ENCODE data around the gene RCSD1. TPM values are rescaled to one million over a fixed set of nuclear protein-coding genes. Genes with fewer than 3 reads are reported as not detected.

The RCSD1 gene
- total RNA-seq, 3 donors from 2014 or later (not counting 1 experiment from before 2014, with no cell fraction given), result 86.3 to 130 (median 110) TPM

DNA sequence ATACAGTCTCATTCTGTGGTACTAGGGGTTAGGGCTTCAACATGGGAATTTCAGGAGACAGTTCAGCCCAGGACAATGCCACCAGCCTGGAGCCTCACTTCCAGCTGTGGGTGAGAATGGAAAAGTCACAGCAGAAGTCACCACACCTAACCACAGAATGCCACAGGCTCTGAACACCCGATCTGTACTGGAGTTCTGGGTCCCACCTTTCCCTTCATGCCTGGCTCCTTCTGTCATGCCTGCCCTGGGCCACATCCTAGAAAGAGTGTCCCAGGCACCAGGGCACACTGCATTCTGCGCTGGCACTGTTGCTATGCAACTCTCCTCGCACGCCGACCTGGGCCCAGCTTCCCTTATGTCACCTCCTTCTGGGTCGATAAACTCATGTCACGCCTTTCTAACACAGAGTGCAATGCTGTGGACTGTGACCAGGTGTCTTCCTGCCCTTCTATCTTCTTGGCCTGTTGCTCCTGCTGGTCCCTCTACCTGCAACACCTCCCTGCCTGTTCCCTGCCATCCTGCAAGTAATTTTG lies 21.2 kb downstream of the RCSD1 start:
- DNase-seq (peak; percentile 42 to 43), ATAC-seq (peak; percentile 77 to 83 (median 81))
- peaks cover 19% of the 10 kb centered on the region for H3K36me3 ChIP-seq (ENCODE audit: control insufficient read depth, insufficient read depth, low read length)
- H3K27me3 ChIP-seq (ENCODE audit: control insufficient read depth, insufficient read depth, low read length), result no peaks in the 10 kb centered on the region
- H3K9me3 ChIP-seq (ENCODE audit: control insufficient read depth, insufficient read depth, low read length), result no peaks in the 10 kb centered on the region
- Mint-ChIP-seq H3K27me3 (ENCODE audit: low read depth in 2 of 2) (no peaks in the 10 kb centered on the region), H3K27ac (peak overlapping the region; percentile 97), H3K36me3 (no peaks in the 10 kb centered on the region), H3K4me3 (peak overlapping the region; percentile 89), H3K9me3 (no peaks in the 10 kb centered on the region), H3K4me1 (peaks cover 70 to 78% of the 10 kb centered on the region in 2 donors)
- intact Hi-C loops (cut with micrococcal nuclease), result loop anchor here (2.0 kb wide), 1 partner anchor 18 kb away; no protein-coding TSS in a partner anchor
- peak overlapping the region; percentile 68 for H3K27ac ChIP-seq (ENCODE audit: low read length)
- TF ChIP-seq, protein P1, sequence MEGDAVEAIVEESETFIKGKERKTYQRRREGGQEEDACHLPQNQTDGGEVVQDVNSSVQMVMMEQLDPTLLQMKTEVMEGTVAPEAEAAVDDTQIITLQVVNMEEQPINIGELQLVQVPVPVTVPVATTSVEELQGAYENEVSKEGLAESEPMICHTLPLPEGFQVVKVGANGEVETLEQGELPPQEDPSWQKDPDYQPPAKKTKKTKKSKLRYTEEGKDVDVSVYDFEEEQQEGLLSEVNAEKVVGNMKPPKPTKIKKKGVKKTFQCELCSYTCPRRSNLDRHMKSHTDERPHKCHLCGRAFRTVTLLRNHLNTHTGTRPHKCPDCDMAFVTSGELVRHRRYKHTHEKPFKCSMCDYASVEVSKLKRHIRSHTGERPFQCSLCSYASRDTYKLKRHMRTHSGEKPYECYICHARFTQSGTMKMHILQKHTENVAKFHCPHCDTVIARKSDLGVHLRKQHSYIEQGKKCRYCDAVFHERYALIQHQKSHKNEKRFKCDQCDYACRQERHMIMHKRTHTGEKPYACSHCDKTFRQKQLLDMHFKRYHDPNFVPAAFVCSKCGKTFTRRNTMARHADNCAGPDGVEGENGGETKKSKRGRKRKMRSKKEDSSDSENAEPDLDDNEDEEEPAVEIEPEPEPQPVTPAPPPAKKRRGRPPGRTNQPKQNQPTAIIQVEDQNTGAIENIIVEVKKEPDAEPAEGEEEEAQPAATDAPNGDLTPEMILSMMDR (IDR thresholded peaks at IDR 0.05), result no peak
- WGBS (ENCODE audit: insufficient coverage), result 8% methylated on average over 7 of the region's 7 CpGs
- H3K4me1 ChIP-seq (ENCODE audit: control insufficient read depth, insufficient read depth, low read length), result peaks cover 75% of the 10 kb centered on the region
- no peak overlapping the region for H3K4me3 ChIP-seq (ENCODE audit: low read length)

DNA sequence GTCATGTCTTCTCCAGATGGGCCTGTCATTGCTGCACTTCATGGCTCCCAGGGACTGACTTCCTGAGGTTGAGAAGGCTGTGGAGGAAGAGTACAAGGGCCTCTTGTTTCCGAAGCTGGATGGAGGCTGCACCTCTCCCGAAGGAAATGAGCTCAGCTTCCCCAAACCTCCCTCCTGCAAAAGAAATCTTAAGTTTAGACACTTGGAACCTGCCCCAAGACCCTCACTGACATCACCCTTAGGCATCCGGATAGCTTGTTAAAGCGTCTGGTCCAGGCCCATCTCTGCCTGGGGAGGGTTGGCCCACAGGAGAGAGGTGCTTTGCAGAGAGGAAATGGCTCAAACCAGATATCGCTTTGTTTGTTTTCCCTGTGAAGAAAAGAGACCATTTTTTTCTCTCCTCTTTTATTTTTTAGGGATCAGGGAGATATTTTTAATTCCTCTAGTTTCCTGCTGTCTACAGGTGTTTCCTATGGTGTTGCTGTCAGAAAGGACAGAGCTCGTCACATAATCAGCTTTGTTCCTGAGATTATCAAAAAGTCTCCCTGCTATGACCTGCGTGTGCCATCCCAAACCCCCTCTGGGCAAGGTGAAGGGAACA lies 25.0 kb downstream of the RCSD1 start:
- H3K36me3 Mint-ChIP-seq, result no peaks in the 10 kb centered on the region
- no peaks in the 10 kb centered on the region for H3K9me3 Mint-ChIP-seq
- ATAC-seq (no peak), DNase-seq (no peak)
- peaks cover 86 to 90% of the 10 kb centered on the region in 2 donors for H3K4me1 Mint-ChIP-seq
- 37% methylated on average over 4 of the region's 7 CpGs for WGBS (ENCODE audit: insufficient coverage)
- Histone ChIP-seq H3K27ac (ENCODE audit: low read length) (peak overlapping the region; percentile 27), H3K36me3 (ENCODE audit: control insufficient read depth, insufficient read depth, low read length) (peaks cover 27% of the 10 kb centered on the region), H3K4me3 (ENCODE audit: low read length) (no peak overlapping the region), H3K4me1 (ENCODE audit: control insufficient read depth, insufficient read depth, low read length) (peaks cover 66% of the 10 kb centered on the region), H3K27me3 (ENCODE audit: control insufficient read depth, insufficient read depth, low read length) (no peaks in the 10 kb centered on the region), H3K9me3 (ENCODE audit: control insufficient read depth, insufficient read depth, low read length) (no peaks in the 10 kb centered on the region)
- H3K27ac Mint-ChIP-seq, result peak overlapping the region; percentile 97
- TF ChIP-seq, protein P1 (IDR thresholded peaks at IDR 0.05), result no peak
- no peaks in the 10 kb centered on the region for H3K27me3 Mint-ChIP-seq (ENCODE audit: low read depth in 2 of 2)
- intact Hi-C loops (cut with micrococcal nuclease), result loop anchor here (5.0 kb wide), 1 partner anchor 53 kb away; no protein-coding TSS in a partner anchor
- H3K4me3 Mint-ChIP-seq, result peak overlapping the region; percentile 47

DNA sequence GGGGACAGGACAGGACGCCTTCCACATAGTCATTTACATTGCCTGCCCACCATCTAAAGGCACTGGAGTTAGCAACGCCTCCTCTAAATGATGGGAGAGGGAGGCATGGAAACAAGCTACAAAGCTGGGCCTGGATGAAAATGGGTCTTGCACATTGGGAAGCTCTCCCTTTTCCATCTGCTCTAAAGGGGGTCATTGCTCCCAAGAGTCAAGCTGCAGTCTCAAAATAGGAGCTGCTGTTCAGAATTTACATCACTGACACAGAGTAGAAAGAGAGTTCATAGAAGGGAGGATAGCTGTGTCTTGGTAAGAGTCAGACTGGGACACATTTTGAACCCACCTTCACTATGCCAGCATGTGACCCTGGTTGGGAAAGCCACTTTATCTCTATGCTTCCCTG lies 26.6 kb downstream of the RCSD1 start:
- H3K27me3 Mint-ChIP-seq (ENCODE audit: low read depth in 2 of 2), result no peaks in the 10 kb centered on the region
- H3K27ac Mint-ChIP-seq, result peak overlapping the region; percentile 47 to 97
- Histone ChIP-seq H3K27me3 (ENCODE audit: control insufficient read depth, insufficient read depth, low read length) (no peaks in the 10 kb centered on the region), H3K4me1 (ENCODE audit: control insufficient read depth, insufficient read depth, low read length) (peaks cover 62% of the 10 kb centered on the region), H3K9me3 (ENCODE audit: control insufficient read depth, insufficient read depth, low read length) (no peaks in the 10 kb centered on the region), H3K4me3 (ENCODE audit: low read length) (no peak overlapping the region), H3K27ac (ENCODE audit: low read length) (no peak overlapping the region), H3K36me3 (ENCODE audit: control insufficient read depth, insufficient read depth, low read length) (peaks cover 37% of the 10 kb centered on the region)
- intact Hi-C loops (cut with micrococcal nuclease), result loop anchor here (5.0 kb wide), 1 partner anchor 54 kb away; no protein-coding TSS in a partner anchor
- WGBS (ENCODE audit: insufficient coverage), result 100% methylated on average over 2 of the region's 2 CpGs
- DNase-seq, result no peak
- no peaks in the 10 kb centered on the region for H3K9me3 Mint-ChIP-seq
- peaks cover 85 to 88% of the 10 kb centered on the region in 2 donors for H3K4me1 Mint-ChIP-seq
- H3K36me3 Mint-ChIP-seq, result peaks cover 7% of the 10 kb centered on the region
- TF ChIP-seq, protein P1 (IDR thresholded peaks at IDR 0.05), result no peak
- ATAC-seq, result no peak
- H3K4me3 Mint-ChIP-seq, result no peak overlapping the region

All from natural killer cell (primary cell).